Measurements from ENCODE around the gene DAP.

- no peak for TF ChIP-seq CTCF (IDR thresholded peaks at IDR 0.05)
- no peak for TF ChIP-seq POLR2A (IDR thresholded peaks at IDR 0.05; ENCODE audit: low read depth)
- TF ChIP-seq EP300 (IDR thresholded peaks at IDR 0.05) = no peak
- no peak for TF ChIP-seq POLR2AphosphoS5 (IDR thresholded peaks at IDR 0.05)
Measured at GRCh38 chr5:10689391-10690081, 71.5 kb downstream of the DAP start.

Data from esophagus muscularis mucosa (tissue), 4 donors.